A549 (cell line): ENCODE measurements around the gene ZNF497. TPM values are rescaled to one million over a fixed set of nuclear protein-coding genes. Genes with fewer than 3 reads are reported as not detected.

ENCODE experiments used
- CHD2 ChIP-seq: fragments of 150-350 bp; IDR thresholded peaks from 2 replicates; pipeline ENCODE4 v1.6.1; 2014; ENCODE audit warnings: low read length; ENCODE audit not compliant: partially characterized antibody
- CHD4 ChIP-seq: fragments of 200-600 bp; sonication (generic); IDR thresholded peaks from 2 replicates; pipeline ENCODE4 v1.6.1; 2016; ENCODE audit warnings: antibody characterized with exemption, mild to moderate bottlenecking, borderline replicate concordance
- EHMT2 ChIP-seq: fragments of 200-600 bp; sonication (generic); IDR thresholded peaks from 2 replicates; pipeline ENCODE4 v1.6.1; 2016; ENCODE audit warnings: antibody characterized with exemption, low read depth, mild to moderate bottlenecking, moderate library complexity
- EP300 ChIP-seq, 2 experiments: fragments of >200 bp; sonication (Bioruptor Twin); formaldehyde crosslinking; IDR thresholded peaks; 2 replicates in 1 of 2; 3 replicates in 1 of 2; pipeline ENCODE4 v1.6.1; 2016 to 2017
- ESRRA ChIP-seq: fragments of 150-350 bp; IDR thresholded peaks from 2 replicates; pipeline ENCODE4 v1.6.1; 2014; ENCODE audit warnings: mild to moderate bottlenecking, low read length, borderline replicate concordance
- FOSL2 ChIP-seq, 2 experiments: fragments of 450-650 bp in 1 of 2; fragments of >200 bp in 1 of 2; sonication (Bioruptor Twin) in 1 of 2; formaldehyde crosslinking; IDR thresholded peaks; 2 replicates each; pipeline versions ENCODE4 v1.5.0 to v1.6.1; 2016 to 2020; ENCODE audit warnings: mild to moderate bottlenecking in 1 of 2, moderate library complexity in 1 of 2
- HEYL ChIP-seq: fragments of 250-450 bp; sonication (Bioruptor Pico); IDR thresholded peaks from 2 replicates; pipeline ENCODE4 v1.8.0; 2021; ENCODE audit warnings: mild to moderate bottlenecking, moderate library complexity
- HOXA7 ChIP-seq: fragments of 250-450 bp; sonication (Bioruptor Pico); IDR thresholded peaks from 2 replicates; pipeline ENCODE4 v1.5.0; 2020; ENCODE audit warnings: mild to moderate bottlenecking, moderate library complexity
- HOXB13 ChIP-seq: fragments of 250-450 bp; sonication (Bioruptor Pico); IDR thresholded peaks from 2 replicates; pipeline ENCODE4 v1.5.0; 2020; ENCODE audit warnings: low read depth, mild to moderate bottlenecking, moderate library complexity
- HOXB5 ChIP-seq: fragments of 250-450 bp; sonication (Bioruptor Pico); IDR thresholded peaks from 2 replicates; pipeline ENCODE4 v1.5.0; 2020; ENCODE audit warnings: mild to moderate bottlenecking, moderate library complexity
- JUNB ChIP-seq: fragments of >200 bp; sonication (Bioruptor Twin); formaldehyde crosslinking; IDR thresholded peaks from 2 replicates; pipeline ENCODE4 v1.6.1; 2016
- KDM1A ChIP-seq: fragments of 200-600 bp; sonication (generic); IDR thresholded peaks from 2 replicates; pipeline ENCODE4 v1.6.1; 2016; ENCODE audit warnings: low read depth, mild to moderate bottlenecking
- KDM5A ChIP-seq: fragments of 200-600 bp; sonication (generic); IDR thresholded peaks from 2 replicates; pipeline ENCODE4 v1.6.1; 2016; ENCODE audit warnings: antibody characterized with exemption, mild to moderate bottlenecking
- MAFK ChIP-seq: fragments of 450-650 bp; IDR thresholded peaks from 2 replicates; pipeline ENCODE4 v1.6.1; 2014; ENCODE audit not compliant: partially characterized antibody
- MAZ ChIP-seq: fragments of 150-350 bp; IDR thresholded peaks from 2 replicates; pipeline ENCODE4 v1.6.1; 2014; ENCODE audit warnings: antibody characterized with exemption, low read depth, low read length, borderline replicate concordance
- NFE2L2 ChIP-seq: fragments of 150-350 bp; conservative IDR thresholded peaks from 2 replicates; pipeline ENCODE4 v1.6.1; 2014; ENCODE audit warnings: low read length
- NR3C1 ChIP-seq: fragments of >200 bp; sonication (Bioruptor Twin); formaldehyde crosslinking; IDR thresholded peaks from 3 replicates; pipeline ENCODE4 v1.6.1; 2017
- PHF8 ChIP-seq: fragments of 200-600 bp; sonication (generic); IDR thresholded peaks from 2 replicates; pipeline ENCODE4 v1.6.1; 2016; ENCODE audit warnings: low read depth, mild to moderate bottlenecking, antibody characterized with exemption, moderate library complexity, borderline replicate concordance
- POLR2AphosphoS2 ChIP-seq: conservative IDR thresholded peaks from 2 replicates; pipeline ENCODE4 v1.6.1; 2012; ENCODE audit warnings: low read length, improper control_type of control experiment, inconsistent platforms
- RAD21 ChIP-seq, 2 experiments: fragments of >200 bp in 1 of 2; sonication (Bioruptor Twin) in 1 of 2; formaldehyde crosslinking in 1 of 2; IDR thresholded peaks in 1 of 2; conservative IDR thresholded peaks in 1 of 2; 2 replicates in 1 of 2; 3 replicates in 1 of 2; pipeline ENCODE4 v1.6.1; 2012 to 2018; ENCODE audit warnings: inconsistent platforms in 1 of 2
- RARB ChIP-seq: fragments of 250-450 bp; sonication (Bioruptor Pico); IDR thresholded peaks from 2 replicates; pipeline ENCODE4 v1.8.0; 2021; ENCODE audit warnings: mild to moderate bottlenecking, moderate library complexity
- RCOR1 ChIP-seq: fragments of 150-350 bp; IDR thresholded peaks from 2 replicates; pipeline ENCODE4 v1.6.1; 2014; ENCODE audit warnings: antibody characterized with exemption, low read length, low read depth
- RFX5 ChIP-seq: fragments of 450-650 bp; IDR thresholded peaks from 2 replicates; pipeline ENCODE4 v1.7.1; 2014; ENCODE audit warnings: antibody characterized with exemption, mild to moderate bottlenecking, moderate library complexity
- SMC3 ChIP-seq: fragments of >200 bp; sonication (Bioruptor Twin); formaldehyde crosslinking; IDR thresholded peaks from 3 replicates; pipeline ENCODE4 v1.6.1; 2018; ENCODE audit warnings: inconsistent platforms
- SREBF2 ChIP-seq: fragments of 450-650 bp; IDR thresholded peaks from 2 replicates; pipeline ENCODE4 v1.6.1; 2014; ENCODE audit warnings: mild to moderate bottlenecking, moderate library complexity
- TP53 ChIP-seq: fragments of 250-450 bp; sonication (Bioruptor Pico); IDR thresholded peaks from 2 replicates; pipeline ENCODE4 v1.5.0; 2021; ENCODE audit warnings: mild to moderate bottlenecking, moderate library complexity
- ZC3H11A ChIP-seq: fragments of 450-650 bp; IDR thresholded peaks from 2 replicates; pipeline ENCODE4 v1.6.1; 2014; ENCODE audit warnings: antibody characterized with exemption, mild to moderate bottlenecking
- ZFP36 ChIP-seq: fragments of 450-650 bp; IDR thresholded peaks from 2 replicates; pipeline ENCODE4 v1.6.1; 2014; ENCODE audit warnings: borderline replicate concordance; ENCODE audit not compliant: partially characterized antibody
- ZSCAN20 ChIP-seq: fragments of 250-450 bp; sonication (Bioruptor Pico); IDR thresholded peaks from 2 replicates; pipeline ENCODE4 v1.8.0; 2022; ENCODE audit warnings: mild to moderate bottlenecking, moderate library complexity
- polyA plus RNA-seq, 4 experiments: library from polyadenylated mRNA; depleted of rRNA in 3 of 4; stranded (reverse); fragments of >200 nt; fragmentation: RNase III in 1 of 4; extraction: RNeasy Plus Mini Kit Qiagen cat#74134 plus additional on column Dnase treatment in 1 of 4; gene quantifications; 2 replicates in 3 of 4; 3 replicates in 1 of 4; pipeline ENCODE4 v1.2.3, GENCODE V29; 2011 to 2017
- TF ChIP-seq, protein P1 (sequence below): fragments of 250-450 bp; sonication (Bioruptor Pico); IDR thresholded peaks from 2 replicates; pipeline ENCODE4 v1.5.0; 2021; ENCODE audit warnings: mild to moderate bottlenecking, moderate library complexity, borderline replicate concordance
- TF ChIP-seq, protein P2 (sequence below): IDR thresholded peaks from 2 replicates; pipeline ENCODE4 v1.6.1; 2012
- TF ChIP-seq, protein P3 (sequence below): fragments of 250-450 bp; sonication (Bioruptor Pico); IDR thresholded peaks from 2 replicates; pipeline ENCODE4 v1.5.0; 2020; ENCODE audit warnings: low read depth, mild to moderate bottlenecking, moderate library complexity
- TF ChIP-seq, protein P4 (sequence below): fragments of 200-600 bp; sonication (generic); IDR thresholded peaks from 2 replicates; pipeline ENCODE4 v1.6.1; 2016; ENCODE audit warnings: antibody characterized with exemption, mild to moderate bottlenecking, moderate library complexity
- TF ChIP-seq, protein P5 (sequence below): IDR thresholded peaks from 2 replicates; pipeline ENCODE4 v1.6.1; 2012

ZNF497 gene
- polyA plus RNA-seq, 2 of the 4 experiments (the other 2 are of a cell fraction): 1.1 to 2.0 TPM

DNA sequence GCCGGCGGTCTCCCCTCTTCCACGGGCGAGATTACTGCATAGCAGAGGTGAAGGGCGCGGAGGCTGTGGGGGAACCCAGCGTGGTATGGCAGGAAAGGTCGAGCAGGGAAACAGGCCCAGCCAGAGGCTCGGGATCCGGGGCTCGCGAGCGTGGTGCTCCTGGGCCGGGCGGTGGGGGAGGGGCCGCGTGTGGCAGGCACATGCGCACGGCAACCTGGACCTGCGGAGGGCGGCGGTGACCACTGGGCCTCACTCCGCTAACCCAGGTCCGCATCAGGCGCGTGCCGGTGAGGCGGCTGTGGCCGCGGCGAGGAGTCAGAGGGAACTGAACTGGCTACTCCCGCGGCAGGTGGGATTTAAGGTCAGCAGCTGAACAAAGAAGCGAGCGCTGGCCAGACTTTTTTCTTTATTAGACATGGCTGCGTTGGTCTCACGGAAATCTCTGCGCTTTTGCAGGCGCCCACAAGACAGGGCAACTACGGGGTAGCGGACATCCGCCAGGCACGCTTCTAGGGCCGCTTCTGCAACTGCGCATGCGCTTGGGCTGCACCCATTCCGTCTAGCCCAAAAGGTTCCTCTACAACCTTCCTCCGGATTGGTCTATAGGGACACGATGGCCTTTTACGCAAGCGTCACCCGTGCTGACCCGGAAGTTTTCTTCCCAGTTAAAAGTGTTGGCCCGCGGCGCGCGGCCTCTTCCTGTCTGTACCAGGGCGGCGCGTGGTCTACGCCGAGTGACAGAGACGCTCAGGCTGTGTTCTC is 24.2 kb upstream of the ZNF497 start, which contains the start of gene RPS5 (continued):
- TF ChIP-seq RARB (CRISPR knock-in tag): no peak
- 0 out of 2 replicates have a peak, but pooled peaks have one; percentile 17 for TF ChIP-seq ESRRA
- TF ChIP-seq, protein P1, sequence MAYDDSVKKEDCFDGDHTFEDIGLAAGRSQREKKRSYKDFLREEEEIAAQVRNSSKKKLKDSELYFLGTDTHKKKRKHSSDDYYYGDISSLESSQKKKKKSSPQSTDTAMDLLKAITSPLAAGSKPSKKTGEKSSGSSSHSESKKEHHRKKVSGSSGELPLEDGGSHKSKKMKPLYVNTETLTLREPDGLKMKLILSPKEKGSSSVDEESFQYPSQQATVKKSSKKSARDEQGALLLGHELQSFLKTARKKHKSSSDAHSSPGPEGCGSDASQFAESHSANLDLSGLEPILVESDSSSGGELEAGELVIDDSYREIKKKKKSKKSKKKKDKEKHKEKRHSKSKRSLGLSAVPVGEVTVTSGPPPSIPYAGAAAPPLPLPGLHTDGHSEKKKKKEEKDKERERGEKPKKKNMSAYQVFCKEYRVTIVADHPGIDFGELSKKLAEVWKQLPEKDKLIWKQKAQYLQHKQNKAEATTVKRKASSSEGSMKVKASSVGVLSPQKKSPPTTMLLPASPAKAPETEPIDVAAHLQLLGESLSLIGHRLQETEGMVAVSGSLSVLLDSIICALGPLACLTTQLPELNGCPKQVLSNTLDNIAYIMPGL (CRISPR knock-in tag): peak; percentile 68
- no peak for TF ChIP-seq CHD2
- TF ChIP-seq RFX5: no peak; the same call in 1 of the 2 replicates
- TF ChIP-seq, protein P2, sequence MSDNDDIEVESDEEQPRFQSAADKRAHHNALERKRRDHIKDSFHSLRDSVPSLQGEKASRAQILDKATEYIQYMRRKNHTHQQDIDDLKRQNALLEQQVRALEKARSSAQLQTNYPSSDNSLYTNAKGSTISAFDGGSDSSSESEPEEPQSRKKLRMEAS: peak; percentile 96
- TF ChIP-seq MAFK: peak; percentile 39
- TF ChIP-seq POLR2AphosphoS2: 0 out of 2 replicates have a peak, but pooled peaks have one; percentile 34
- TF ChIP-seq, protein P3, sequence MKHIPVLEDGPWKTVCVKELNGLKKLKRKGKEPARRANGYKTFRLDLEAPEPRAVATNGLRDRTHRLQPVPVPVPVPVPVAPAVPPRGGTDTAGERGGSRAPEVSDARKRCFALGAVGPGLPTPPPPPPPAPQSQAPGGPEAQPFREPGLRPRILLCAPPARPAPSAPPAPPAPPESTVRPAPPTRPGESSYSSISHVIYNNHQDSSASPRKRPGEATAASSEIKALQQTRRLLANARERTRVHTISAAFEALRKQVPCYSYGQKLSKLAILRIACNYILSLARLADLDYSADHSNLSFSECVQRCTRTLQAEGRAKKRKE: peak; percentile 91
- TF ChIP-seq NR3C1: no peak
- no peak for TF ChIP-seq SREBF2
- no peak for TF ChIP-seq ZSCAN20 (CRISPR knock-in tag)
- no peak for TF ChIP-seq SMC3
- no peak for TF ChIP-seq ZFP36
- peak; percentile 90; the same call in 1 of the 2 replicates for TF ChIP-seq TP53 (CRISPR knock-in tag)
- no peak for TF ChIP-seq FOSL2 (IDR thresholded peaks at IDR 0.05)
- peak; percentile 17 for TF ChIP-seq FOSL2 (CRISPR knock-in tag; IDR thresholded peaks at IDR 0.05)
- TF ChIP-seq EHMT2: no peak
- TF ChIP-seq, protein P4, sequence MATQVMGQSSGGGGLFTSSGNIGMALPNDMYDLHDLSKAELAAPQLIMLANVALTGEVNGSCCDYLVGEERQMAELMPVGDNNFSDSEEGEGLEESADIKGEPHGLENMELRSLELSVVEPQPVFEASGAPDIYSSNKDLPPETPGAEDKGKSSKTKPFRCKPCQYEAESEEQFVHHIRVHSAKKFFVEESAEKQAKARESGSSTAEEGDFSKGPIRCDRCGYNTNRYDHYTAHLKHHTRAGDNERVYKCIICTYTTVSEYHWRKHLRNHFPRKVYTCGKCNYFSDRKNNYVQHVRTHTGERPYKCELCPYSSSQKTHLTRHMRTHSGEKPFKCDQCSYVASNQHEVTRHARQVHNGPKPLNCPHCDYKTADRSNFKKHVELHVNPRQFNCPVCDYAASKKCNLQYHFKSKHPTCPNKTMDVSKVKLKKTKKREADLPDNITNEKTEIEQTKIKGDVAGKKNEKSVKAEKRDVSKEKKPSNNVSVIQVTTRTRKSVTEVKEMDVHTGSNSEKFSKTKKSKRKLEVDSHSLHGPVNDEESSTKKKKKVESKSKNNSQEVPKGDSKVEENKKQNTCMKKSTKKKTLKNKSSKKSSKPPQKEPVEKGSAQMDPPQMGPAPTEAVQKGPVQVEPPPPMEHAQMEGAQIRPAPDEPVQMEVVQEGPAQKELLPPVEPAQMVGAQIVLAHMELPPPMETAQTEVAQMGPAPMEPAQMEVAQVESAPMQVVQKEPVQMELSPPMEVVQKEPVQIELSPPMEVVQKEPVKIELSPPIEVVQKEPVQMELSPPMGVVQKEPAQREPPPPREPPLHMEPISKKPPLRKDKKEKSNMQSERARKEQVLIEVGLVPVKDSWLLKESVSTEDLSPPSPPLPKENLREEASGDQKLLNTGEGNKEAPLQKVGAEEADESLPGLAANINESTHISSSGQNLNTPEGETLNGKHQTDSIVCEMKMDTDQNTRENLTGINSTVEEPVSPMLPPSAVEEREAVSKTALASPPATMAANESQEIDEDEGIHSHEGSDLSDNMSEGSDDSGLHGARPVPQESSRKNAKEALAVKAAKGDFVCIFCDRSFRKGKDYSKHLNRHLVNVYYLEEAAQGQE: no peak; the same call in 1 of the 2 replicates
- TF ChIP-seq PHF8: peak; percentile 67
- TF ChIP-seq MAZ: no peak
- TF ChIP-seq, protein P5, sequence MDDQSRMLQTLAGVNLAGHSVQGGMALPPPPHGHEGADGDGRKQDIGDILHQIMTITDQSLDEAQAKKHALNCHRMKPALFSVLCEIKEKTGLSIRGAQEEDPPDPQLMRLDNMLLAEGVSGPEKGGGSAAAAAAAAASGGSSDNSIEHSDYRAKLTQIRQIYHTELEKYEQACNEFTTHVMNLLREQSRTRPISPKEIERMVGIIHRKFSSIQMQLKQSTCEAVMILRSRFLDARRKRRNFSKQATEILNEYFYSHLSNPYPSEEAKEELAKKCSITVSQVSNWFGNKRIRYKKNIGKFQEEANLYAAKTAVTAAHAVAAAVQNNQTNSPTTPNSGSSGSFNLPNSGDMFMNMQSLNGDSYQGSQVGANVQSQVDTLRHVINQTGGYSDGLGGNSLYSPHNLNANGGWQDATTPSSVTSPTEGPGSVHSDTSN: peak; percentile 41
- TF ChIP-seq JUNB: no peak
- no peak for TF ChIP-seq RCOR1
- no peak for TF ChIP-seq NFE2L2
- no peak for TF ChIP-seq CHD4
- TF ChIP-seq KDM5A: no peak
- 0 out of 2 replicates have a peak, but pooled peaks have one; percentile 56 for TF ChIP-seq HEYL (CRISPR knock-in tag)
- no peak for TF ChIP-seq KDM1A
- TF ChIP-seq ZC3H11A: no peak
- TF ChIP-seq HOXA7 (CRISPR knock-in tag): peak; percentile 73; the same call in 1 of the 2 replicates
- peak; percentile 89; the same call in 1 of the 2 replicates for TF ChIP-seq HOXB5 (CRISPR knock-in tag)
- TF ChIP-seq HOXB13 (CRISPR knock-in tag): peak; percentile 71
- TF ChIP-seq EP300 (IDR thresholded peaks at IDR 0.05): no peak
- TF ChIP-seq RAD21 (conservative IDR thresholded peaks at IDR 0.05 in 1 of 2, IDR thresholded peaks at IDR 0.05 in 1 of 2): no peak; a peak in 1 of 5 replicates
